Measurements from ENCODE around the gene SDSL. TPM values are rescaled to one million over a fixed set of nuclear protein-coding genes. Genes with fewer than 3 reads are reported as not detected.

SDSL gene, protein sequence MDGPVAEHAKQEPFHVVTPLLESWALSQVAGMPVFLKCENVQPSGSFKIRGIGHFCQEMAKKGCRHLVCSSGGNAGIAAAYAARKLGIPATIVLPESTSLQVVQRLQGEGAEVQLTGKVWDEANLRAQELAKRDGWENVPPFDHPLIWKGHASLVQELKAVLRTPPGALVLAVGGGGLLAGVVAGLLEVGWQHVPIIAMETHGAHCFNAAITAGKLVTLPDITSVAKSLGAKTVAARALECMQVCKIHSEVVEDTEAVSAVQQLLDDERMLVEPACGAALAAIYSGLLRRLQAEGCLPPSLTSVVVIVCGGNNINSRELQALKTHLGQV
- total RNA-seq (2014; rRNA removed; shearing (Covaris generic)) = 8.3 and 8.6 TPM in 2 replicates
- 22.6 and 28.2 TPM in 2 replicates for polyA plus RNA-seq (2015; cell fraction: cytosol; rRNA removed)
- 9.7 and 18.0 TPM in 2 replicates for polyA plus RNA-seq (2015; cell fraction: nucleus; rRNA removed)

DNA sequence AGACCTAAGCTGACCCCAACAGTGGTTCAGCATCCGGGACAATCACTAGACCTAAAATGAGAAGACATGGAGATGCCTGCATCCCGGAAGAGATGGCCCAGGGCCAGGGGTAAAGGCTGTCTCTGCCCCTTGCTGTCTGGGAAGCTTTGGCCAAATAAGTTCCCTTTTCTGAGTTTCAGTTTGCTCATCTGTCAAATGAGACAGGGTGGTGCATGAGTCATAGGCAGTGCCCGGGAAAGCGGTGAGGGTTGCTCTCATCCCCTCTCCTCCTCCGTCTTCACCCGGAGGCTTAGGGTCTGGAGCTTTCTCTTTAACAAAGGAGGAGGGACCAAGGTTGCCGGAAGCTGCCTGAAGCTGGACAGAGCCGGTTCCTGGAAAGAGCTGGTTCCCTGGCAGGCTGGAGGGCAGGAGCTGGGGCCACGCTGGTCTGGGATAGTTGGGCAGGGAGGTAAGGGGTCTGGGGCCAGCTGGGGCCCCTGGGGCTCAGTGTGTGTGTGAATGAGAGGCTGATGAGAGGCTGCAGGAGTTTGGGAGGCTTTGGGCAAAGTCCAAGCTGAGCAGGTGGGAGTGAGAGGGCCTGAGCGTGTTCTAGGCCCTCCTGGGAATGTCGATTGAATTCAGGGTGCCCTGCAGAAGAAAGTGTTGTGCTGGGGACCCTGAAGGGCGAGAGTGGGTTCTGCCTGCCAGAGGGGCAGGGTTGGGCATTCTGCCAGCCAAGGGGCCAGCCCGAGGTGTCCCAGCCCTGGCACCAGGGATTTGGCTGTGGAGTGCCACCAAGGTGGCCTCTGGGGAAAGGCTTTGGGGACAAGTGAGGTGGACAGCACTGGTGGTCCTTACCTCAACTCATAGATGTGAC lies at the start of gene SDSL:
Gene SDSL, plus strand, starts transcription at position 351 of the 856 bp plus-strand sequence. CDS start 5,603 bp downstream, outside the sequence.
- peak; percentile 84 for DNase-seq (ENCODE audit: low read depth, low spot score)
- in situ Hi-C loops (cut with HindIII; ENCODE audit: low pct_unique_long_range_greater_than_20kb, low sequenced_read_pairs) = no loop called here

DNA sequence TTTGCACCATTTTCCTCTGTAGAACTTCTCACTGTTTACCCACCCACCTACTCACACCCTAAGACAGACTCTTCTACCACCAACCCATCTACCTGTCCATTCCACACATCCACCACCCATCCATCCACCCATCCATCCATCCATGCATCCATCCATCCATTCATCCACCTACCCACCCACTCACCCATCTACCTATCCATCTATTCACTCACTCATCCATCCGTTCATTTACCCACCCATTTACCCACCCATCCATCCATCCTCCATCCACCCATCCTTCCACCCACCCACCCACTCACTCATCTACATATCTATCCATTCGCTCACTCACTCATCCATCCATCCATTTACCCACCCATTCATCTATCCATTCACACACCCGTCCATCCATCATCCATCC lies 48.7 kb upstream of the SDSL start:
- no peak for DNase-seq (ENCODE audit: low read depth, low spot score)
- in situ Hi-C loops (cut with HindIII; ENCODE audit: low pct_unique_long_range_greater_than_20kb, low sequenced_read_pairs) = no loop called here

DNA sequence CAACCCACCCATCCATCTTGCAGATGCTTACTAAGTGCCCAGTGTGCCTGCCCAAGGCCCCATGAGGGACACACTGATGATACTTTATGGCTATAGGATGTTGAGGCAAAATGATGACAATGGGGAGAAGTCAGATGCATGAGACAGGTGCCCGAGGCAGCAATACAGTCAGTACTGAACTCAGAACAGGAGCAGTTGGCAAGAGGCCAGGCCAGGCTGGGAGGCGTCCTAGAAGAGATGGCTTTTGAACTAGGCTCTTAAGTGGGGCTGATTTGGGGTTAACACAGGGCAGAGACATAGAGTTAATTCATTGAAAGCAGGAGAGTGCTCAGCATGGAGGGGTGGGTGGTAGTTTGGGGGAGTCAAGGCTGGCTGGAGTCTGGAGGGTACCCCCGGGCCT lies 48.2 kb upstream of the SDSL start:
- DNase-seq (ENCODE audit: low read depth, low spot score) = no peak
- in situ Hi-C loops (cut with HindIII; ENCODE audit: low pct_unique_long_range_greater_than_20kb, low sequenced_read_pairs) = no loop called here

DNA sequence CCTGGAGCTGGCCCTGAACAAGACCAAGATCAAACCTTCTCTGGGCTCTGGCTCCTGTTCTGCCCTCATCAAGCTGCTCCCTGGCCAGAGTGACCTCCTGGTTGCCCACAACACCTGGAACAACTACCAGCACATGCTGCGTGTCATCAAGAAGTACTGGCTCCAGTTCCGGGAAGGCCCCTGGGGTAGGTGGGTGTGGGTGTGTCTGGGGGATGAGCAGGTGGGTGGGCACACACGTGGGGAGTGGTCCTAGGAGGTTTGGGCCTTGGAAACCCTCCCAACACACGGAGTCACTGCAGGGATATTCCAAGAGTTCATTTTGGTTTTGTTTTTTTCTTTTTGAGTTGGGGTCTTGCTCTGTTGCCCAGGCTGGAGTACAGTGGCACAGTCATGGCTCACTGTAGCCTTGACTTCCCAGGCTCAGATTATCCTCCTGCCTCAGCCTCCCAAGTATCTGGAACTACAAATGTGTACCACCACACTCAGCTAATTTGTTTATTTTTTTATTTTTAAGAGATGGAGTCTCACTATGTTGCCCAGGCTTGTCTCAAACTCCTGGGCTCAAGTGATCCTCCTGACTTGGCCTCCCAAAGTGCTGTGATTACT lies 47.3 kb upstream of the SDSL start:
- in situ Hi-C loops (cut with HindIII; ENCODE audit: low pct_unique_long_range_greater_than_20kb, low sequenced_read_pairs) = no loop called here

DNA sequence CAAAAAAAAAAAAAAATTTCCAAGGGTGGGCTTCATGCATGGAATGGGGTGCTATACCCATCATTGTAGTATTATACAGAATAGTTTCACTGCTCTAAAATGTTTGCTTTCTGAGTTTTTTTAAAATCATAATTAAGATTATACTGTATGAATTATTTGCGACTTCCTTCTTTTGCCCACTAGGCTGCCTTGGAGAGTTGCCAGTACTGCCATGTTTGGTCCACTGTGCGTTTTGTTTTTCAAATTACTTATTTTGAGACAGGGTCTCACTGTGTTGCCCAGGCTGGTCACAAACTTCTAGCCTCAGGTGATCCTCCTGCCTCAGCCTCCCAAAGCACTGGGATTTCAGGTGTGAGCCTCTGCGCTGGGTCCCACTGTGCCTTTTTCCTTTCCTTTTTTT lies 43.9 kb upstream of the SDSL start:
- in situ Hi-C loops (cut with HindIII; ENCODE audit: low pct_unique_long_range_greater_than_20kb, low sequenced_read_pairs) = no loop called here
- no peak for DNase-seq (ENCODE audit: low read depth, low spot score)

More for the DNA sequence above, 47.3 kb upstream of the SDSL start:
- DNase-seq (ENCODE audit: low read depth, low spot score) = no peak

DNA sequence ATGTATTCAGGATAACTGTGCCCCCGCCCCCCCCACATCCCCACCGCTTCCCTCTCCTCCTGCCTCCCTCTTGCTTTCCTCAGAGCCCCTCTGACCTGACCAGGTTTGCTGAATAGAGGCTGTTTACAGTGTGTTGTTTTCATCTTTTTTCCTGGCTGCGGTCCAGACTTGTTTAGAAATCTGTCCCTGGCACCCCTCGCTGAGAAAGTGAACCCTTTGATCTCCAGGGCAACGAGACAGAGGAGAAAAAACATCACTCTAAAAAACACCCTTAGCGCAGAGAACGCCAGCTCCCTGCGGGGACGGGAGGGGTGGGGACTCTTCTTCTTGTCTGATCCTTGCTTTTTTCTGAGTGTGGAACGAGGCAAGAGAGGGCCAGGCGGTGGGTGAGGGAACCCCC lies 41.0 kb upstream of the SDSL start:
- DNase-seq (ENCODE audit: low read depth, low spot score) = no peak
- in situ Hi-C loops (cut with HindIII; ENCODE audit: low pct_unique_long_range_greater_than_20kb, low sequenced_read_pairs) = no loop called here

DNA sequence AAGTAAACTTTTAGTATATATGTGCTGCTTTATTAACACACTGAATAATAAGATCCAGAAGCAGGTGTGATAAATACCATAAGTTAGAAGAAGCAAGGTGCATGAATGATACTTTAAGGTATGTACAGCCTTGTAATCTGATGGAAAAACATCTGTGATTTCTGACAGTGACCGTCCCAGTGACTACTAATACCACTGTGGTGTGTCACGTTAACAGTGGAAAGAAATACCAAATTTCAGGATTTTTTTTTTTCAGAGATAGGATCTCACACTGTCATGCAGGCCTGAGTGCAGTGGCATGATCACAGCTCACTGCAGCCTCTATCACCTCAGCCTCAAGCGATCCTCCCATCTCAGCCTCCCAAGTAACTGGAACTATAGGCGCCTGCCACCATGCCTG lies 40.0 kb upstream of the SDSL start:
- DNase-seq (ENCODE audit: low read depth, low spot score) = no peak
- in situ Hi-C loops (cut with HindIII; ENCODE audit: low pct_unique_long_range_greater_than_20kb, low sequenced_read_pairs) = no loop called here

DNA sequence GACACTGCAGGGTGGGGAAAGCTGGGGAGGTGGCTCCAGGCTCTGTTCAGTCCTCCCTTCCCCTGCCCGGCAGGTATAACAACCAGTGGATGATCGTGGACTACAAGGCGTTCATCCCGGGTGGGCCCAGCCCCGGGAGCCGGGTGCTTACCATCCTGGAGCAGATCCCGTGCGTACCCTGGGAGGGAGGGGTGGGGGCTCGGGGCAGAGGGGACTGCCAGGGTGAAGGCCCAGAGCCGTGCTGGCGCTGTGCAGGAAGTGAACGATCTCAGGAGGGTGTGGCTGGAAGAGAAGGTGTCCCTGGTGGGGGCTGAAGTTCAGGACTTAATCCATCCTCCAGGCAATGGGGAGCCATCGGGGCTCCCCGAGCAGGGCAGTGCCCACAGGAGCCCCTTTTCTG lies 37.4 kb upstream of the SDSL start:
- in situ Hi-C loops (cut with HindIII; ENCODE audit: low pct_unique_long_range_greater_than_20kb, low sequenced_read_pairs) = no loop called here
- DNase-seq (ENCODE audit: low read depth, low spot score) = no peak

DNA sequence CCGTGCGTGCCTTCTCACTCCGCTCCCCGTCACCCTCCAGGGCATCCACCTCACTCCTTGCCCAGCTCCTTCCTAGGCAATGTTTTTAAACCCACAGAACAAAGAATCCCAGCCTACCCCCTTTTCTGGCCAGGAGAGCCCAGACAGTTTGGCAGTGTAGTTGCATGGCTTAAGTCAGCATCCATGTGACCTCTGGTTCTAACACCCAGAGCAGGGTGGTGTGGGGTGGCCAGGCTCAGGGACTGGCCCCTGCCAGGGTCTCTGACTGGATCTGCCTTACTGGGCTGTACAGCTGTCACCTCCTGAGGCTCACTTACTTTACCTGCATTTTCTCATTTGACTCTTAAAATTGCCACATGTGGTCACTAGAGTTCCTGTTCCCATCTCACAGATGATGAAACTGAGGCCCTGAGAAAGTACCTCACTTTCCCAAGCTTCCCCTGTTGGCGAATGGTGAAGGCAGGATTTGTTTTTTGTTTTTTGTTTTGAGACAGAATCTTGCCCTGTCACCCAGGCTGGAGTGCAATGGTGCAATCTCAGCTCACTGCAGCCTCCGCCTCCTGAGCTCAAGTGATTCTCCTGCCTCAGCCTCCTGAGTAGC lies 36.8 kb upstream of the SDSL start:
- DNase-seq (ENCODE audit: low read depth, low spot score) = no peak
- in situ Hi-C loops (cut with HindIII; ENCODE audit: low pct_unique_long_range_greater_than_20kb, low sequenced_read_pairs) = no loop called here

DNA sequence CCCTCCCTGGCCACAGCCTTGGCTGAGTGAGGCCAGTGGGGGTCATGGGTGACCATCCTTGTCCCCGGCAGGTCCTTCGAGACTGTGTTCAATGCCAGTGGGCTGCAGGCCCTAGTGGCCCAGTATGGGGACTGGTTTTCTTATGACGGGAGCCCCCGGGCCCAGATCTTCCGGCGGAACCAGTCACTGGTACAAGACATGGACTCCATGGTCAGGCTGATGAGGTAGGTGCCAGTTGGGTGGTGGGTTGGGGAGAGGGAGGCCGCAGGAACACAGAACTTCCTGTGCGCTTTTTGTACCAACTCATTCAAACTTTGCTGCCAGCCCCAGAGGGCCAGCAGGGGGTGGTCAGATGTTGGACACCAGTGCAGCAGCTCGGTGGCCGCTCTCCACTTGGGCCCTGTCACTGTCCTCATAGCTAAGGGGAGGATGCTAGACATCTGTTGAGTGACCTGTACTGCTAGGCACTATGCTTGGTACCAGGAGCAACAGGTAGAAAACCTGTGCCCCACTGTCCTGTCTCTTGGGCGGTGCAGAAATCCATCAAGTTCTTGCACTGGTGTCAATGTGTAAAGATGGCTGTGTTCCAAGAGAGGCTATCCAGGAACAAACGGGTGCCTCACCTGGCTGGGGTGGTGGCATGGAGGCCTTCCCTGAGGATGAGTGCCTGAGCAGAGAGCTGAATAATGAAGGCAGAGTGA lies 35.2 kb upstream of the SDSL start:
- in situ Hi-C loops (cut with HindIII; ENCODE audit: low pct_unique_long_range_greater_than_20kb, low sequenced_read_pairs) = no loop called here
- DNase-seq (ENCODE audit: low read depth, low spot score) = no peak

DNA sequence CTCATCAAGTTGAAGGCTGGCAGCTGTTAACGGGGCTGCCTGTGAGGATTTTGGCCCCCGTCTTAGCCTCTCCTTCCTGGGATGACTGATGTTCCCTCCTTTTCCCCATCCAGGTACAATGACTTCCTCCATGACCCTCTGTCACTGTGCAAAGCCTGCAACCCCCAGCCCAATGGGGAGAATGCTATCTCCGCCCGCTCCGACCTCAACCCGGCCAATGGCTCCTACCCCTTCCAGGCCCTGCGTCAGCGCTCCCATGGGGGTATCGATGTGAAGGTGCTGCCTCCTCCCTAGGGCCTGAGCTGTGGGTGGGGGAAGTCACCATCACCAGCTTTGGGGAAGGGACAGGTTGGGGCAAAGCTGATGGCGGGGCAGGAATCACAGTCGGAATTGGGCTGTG lies 34.5 kb upstream of the SDSL start:
- DNase-seq (ENCODE audit: low read depth, low spot score) = no peak
- in situ Hi-C loops (cut with HindIII; ENCODE audit: low pct_unique_long_range_greater_than_20kb, low sequenced_read_pairs) = no loop called here

DNA sequence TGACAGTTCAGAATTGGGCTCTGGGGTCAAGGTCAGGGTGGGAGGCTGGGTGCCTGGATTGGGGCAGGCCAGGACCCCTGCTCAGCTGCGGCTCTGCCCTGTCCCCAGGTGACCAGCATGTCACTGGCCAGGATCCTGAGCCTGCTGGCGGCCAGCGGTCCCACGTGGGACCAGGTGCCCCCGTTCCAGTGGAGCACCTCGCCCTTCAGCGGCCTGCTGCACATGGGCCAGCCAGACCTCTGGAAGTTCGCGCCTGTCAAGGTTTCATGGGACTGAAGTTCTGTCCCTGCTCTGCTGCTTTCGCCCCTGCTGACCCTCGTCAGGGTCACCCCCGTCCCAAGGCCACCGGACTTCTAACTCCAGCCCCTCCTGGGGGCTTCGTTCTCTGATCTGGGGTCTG lies 33.8 kb upstream of the SDSL start:
- no peak for DNase-seq (ENCODE audit: low read depth, low spot score)
- in situ Hi-C loops (cut with HindIII; ENCODE audit: low pct_unique_long_range_greater_than_20kb, low sequenced_read_pairs) = no loop called here

DNA sequence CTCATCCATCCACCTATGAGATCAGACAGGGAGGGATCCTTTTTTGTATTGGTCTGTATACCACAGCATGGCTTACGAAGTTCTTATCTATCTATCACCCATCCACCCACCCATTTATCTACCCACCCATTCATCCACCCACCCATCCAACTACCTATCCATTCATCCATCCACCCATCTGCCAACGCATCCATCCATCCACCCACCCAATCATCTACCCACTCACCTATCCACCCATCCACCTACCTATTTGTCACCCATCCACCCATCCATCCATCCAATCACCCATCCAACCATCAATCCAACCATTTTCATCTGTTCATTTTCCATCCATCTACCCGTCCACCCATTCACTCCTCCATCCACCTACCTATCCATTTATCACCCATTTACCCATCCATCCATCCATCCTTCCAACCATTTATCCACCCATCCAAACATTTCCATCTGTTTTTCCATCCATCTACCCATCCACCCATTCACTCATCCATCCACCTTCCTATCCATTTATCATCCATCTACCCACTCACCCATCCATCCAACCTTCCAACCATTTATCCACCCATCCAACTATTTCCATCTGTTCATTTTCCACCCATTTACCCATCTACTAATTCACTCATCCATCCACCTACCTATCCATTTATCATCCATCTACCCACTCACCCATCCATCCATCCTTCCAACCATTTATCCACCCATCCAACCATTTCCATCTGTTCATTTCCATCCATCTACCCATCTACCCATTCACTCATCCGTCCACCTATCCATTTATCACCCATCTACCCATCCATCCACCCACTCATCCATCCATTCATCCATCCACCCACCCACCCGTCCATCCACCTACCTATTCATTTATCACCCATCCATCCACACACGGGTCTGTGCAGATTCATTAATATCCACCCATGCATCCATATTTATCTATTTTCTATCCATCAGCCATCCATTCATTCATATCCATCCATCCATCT lies 31.8 kb upstream of the SDSL start:
- in situ Hi-C loops (cut with HindIII; ENCODE audit: low pct_unique_long_range_greater_than_20kb, low sequenced_read_pairs) = no loop called here
- DNase-seq (ENCODE audit: low read depth, low spot score) = no peak

DNA sequence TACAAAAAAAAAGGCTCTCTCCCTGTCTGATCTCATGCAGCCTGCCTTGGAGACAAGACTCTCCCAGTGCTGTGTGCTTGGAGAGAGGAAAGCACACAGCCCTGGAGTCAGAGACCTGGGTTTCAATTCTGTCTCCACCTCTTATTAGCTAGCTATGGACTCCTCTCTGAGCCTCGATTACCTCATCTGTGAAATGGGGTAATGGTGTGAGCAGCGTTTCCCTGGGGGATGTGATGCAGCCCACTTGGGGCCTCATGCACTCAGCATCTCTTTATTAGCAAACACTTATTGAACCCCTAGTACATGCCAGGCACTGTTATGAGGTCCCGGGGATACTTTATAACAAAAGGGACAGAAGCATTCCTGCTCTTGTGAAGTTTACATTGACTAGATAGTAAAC lies 31.0 kb upstream of the SDSL start:
- in situ Hi-C loops (cut with HindIII; ENCODE audit: low pct_unique_long_range_greater_than_20kb, low sequenced_read_pairs) = no loop called here
- no peak for DNase-seq (ENCODE audit: low read depth, low spot score)

DNA sequence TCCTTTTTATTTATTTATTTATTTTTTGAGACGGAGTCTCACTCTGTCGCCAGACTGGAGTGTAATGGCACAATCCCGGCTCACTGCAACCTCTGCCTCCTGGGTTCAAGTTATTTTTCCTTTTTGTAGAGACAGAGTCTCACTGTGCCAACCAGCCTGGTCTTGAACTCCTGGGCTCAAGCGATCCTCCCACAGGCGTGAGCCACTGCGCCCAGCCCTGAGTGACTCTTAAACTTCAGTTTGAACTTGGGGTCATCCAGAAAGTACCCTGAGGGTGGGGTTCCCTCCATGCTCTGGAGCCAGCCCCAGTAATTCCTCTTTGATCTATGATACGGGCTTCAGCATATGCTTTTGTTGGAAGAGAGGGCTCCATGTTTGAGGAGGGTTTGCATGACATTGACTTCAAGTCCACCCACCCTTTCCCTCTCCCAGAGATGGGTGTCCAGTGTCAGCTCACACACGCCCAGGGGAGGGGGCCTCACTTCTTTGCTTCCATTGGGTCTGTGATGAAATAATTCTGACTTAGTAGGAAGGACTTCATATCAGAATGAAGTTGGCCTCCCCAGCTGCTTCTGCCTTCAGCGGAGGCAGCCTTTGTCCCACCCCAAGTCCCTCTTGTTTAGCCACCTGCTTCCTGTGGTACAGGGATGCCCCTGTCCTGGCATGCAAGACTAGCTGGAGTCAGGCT lies 30.4 kb upstream of the SDSL start:
- in situ Hi-C loops (cut with HindIII; ENCODE audit: low pct_unique_long_range_greater_than_20kb, low sequenced_read_pairs) = no loop called here
- DNase-seq (ENCODE audit: low read depth, low spot score) = no peak

DNA sequence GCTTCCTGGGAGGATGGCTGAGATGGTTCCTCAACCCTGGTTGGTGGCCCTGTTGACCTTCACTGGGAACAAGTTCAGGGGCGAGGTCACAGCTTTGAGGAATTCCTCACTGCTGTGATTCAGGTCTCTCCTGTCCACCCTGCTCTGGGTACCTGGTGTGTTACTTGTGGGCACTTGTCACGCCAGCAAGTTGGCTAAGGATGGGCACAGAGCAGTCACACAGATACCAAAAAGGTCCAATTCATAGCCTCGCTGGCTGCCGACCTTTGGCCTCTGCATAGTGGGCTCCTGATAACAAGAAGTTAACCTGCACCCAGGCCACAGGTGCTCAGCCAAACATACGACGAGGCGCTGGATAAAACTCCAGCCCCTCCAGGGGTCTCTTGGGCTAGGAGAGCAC lies 29.7 kb upstream of the SDSL start:
- in situ Hi-C loops (cut with HindIII; ENCODE audit: low pct_unique_long_range_greater_than_20kb, low sequenced_read_pairs) = no loop called here
- no peak for DNase-seq (ENCODE audit: low read depth, low spot score)

Measured in SK-MEL-5 (cell line).